ENCODE results near the gene TEKT2. TPM values are rescaled to one million over a fixed set of nuclear protein-coding genes. Genes with fewer than 3 reads are reported as not detected.

The TEKT2 gene
- total RNA-seq, 2 experiments from 2014 or later: 0.16 TPM; not detected in 1

- intact Hi-C loops (cut with DNase I, micrococcal nuclease): loop anchor here in 1 of 2 experiments (10.0 kb wide), 1 partner anchor 195 kb away; the partner anchor contains the start of gene AGO1
- no peaks in the 10 kb centered on the region for H3K36me3 Mint-ChIP-seq (ENCODE audit: low read depth)
- H3K27ac Mint-ChIP-seq: no peak overlapping the region
- DNase-seq (no peak), ATAC-seq (no peak)
- peaks cover 2% of the 10 kb centered on the region for H3K4me1 Mint-ChIP-seq
- no peaks in the 10 kb centered on the region for H3K9me3 Mint-ChIP-seq (ENCODE audit: low read depth)
- H3K27me3 Mint-ChIP-seq: peaks cover 17% of the 10 kb centered on the region
- CTCF ChIA-PET: interaction anchor here (0.7 kb wide), 1 partner anchor 287 kb away, joined by 3 read pairs; no protein-coding TSS in a partner anchor
- POLR2A ChIA-PET: no interaction called here
- H3K4me3 Mint-ChIP-seq: no peak overlapping the region
Observed at GRCh38 chr1:36080236-36080635, 3.7 kb upstream of the TEKT2 start.

- Mint-ChIP-seq H3K27ac (no peak overlapping the region), H3K4me3 (no peak overlapping the region), H3K4me1 (peaks cover 2% of the 10 kb centered on the region), H3K27me3 (peaks cover 19% of the 10 kb centered on the region), H3K9me3 (ENCODE audit: low read depth) (no peaks in the 10 kb centered on the region), H3K36me3 (ENCODE audit: low read depth) (no peaks in the 10 kb centered on the region)
- DNase-seq (no peak), ATAC-seq (no peak)
- intact Hi-C loops (cut with DNase I, micrococcal nuclease): loop anchor here in 1 of 2 experiments (10.0 kb wide), 1 partner anchor 196 kb away; the partner anchor contains the start of gene AGO1
- CTCF ChIA-PET: no interaction called here
- POLR2A ChIA-PET: no interaction called here
Observed at GRCh38 chr1:36080801-36081200, 3.1 kb upstream of the TEKT2 start.

- H3K27me3 Mint-ChIP-seq: peaks cover 25% of the 10 kb centered on the region
- DNase-seq: no peak
- intact Hi-C loops (cut with DNase I, micrococcal nuclease): loop anchor here in 1 of 2 experiments (10.0 kb wide), 1 partner anchor 197 kb away; the partner anchor contains the start of gene AGO1
- no peaks in the 10 kb centered on the region for H3K36me3 Mint-ChIP-seq (ENCODE audit: low read depth)
- H3K4me1 Mint-ChIP-seq: peaks cover 2% of the 10 kb centered on the region
- no peak overlapping the region for H3K27ac Mint-ChIP-seq
- no peak overlapping the region for H3K4me3 Mint-ChIP-seq
- ATAC-seq: no peak
- ChIA-PET CTCF (no interaction called here), POLR2A (no interaction called here)
- H3K9me3 Mint-ChIP-seq (ENCODE audit: low read depth): no peaks in the 10 kb centered on the region
Observed at GRCh38 chr1:36081926-36082485, 1.9 kb upstream of the TEKT2 start.

GRCh38 chr1:36083219-36083618 lies 675 bp upstream of the TEKT2 start:
- ChIA-PET POLR2A (no interaction called here), CTCF (no interaction called here)
- no peaks in the 10 kb centered on the region for H3K36me3 Mint-ChIP-seq (ENCODE audit: low read depth)

GRCh38 chr1:36084497-36085115 lies 712 bp downstream of the TEKT2 start:
- POLR2A ChIA-PET: no interaction called here
- peaks cover 5% of the 10 kb centered on the region for H3K36me3 Mint-ChIP-seq (ENCODE audit: low read depth)
- DNase-seq: no peak

More at GRCh38 chr1:36083219-36083618, 675 bp upstream of the TEKT2 start:
- peaks cover 3% of the 10 kb centered on the region for H3K4me1 Mint-ChIP-seq
- H3K27ac Mint-ChIP-seq: no peak overlapping the region
- H3K27me3 Mint-ChIP-seq: peaks cover 26% of the 10 kb centered on the region
- ATAC-seq (no peak), DNase-seq (no peak)
- no peaks in the 10 kb centered on the region for H3K9me3 Mint-ChIP-seq (ENCODE audit: low read depth)
- no peak overlapping the region for H3K4me3 Mint-ChIP-seq
- intact Hi-C loops (cut with DNase I, micrococcal nuclease): loop anchor here in 1 of 2 experiments (10.0 kb wide), 1 partner anchor 198 kb away; the partner anchor contains the start of gene AGO1

GRCh38 chr1:36085126-36085525 lies 1.2 kb downstream of the TEKT2 start:
- peaks cover 11% of the 10 kb centered on the region for H3K4me1 Mint-ChIP-seq

More at GRCh38 chr1:36084497-36085115, 712 bp downstream of the TEKT2 start:
- Mint-ChIP-seq H3K27me3 (peaks cover 26% of the 10 kb centered on the region), H3K4me1 (peaks cover 6% of the 10 kb centered on the region), H3K9me3 (ENCODE audit: low read depth) (no peaks in the 10 kb centered on the region), H3K27ac (no peak overlapping the region), H3K4me3 (no peak overlapping the region)
- no peak for ATAC-seq
- intact Hi-C loops (cut with DNase I, micrococcal nuclease): loop anchor here in 1 of 2 experiments (10.0 kb wide), 1 partner anchor 200 kb away; the partner anchor contains the start of gene AGO1
- CTCF ChIA-PET: interaction anchor here (0.6 kb wide), 1 partner anchor 451 kb away, joined by 3 read pairs; no protein-coding TSS in a partner anchor

GRCh38 chr1:36085686-36086526 lies 2.0 kb downstream of the TEKT2 start:
- DNase-seq (no peak), ATAC-seq (no peak)
- Mint-ChIP-seq H3K27ac (no peak overlapping the region), H3K4me1 (peaks cover 14% of the 10 kb centered on the region), H3K9me3 (ENCODE audit: low read depth) (no peaks in the 10 kb centered on the region), H3K27me3 (peaks cover 26% of the 10 kb centered on the region), H3K36me3 (ENCODE audit: low read depth) (peaks cover 11% of the 10 kb centered on the region), H3K4me3 (no peak overlapping the region)
- intact Hi-C loops (cut with DNase I, micrococcal nuclease): loop anchor here in 1 of 2 experiments (10.0 kb wide), 1 partner anchor 201 kb away; the partner anchor contains the start of gene AGO1
- POLR2A ChIA-PET: interaction anchor here (0.5 kb wide), 1 partner anchor 1214 kb away, joined by 3 read pairs; no protein-coding TSS in a partner anchor
- CTCF ChIA-PET: interaction anchor here (0.7 to 1.9 kb wide), 8 partner anchors 10 to 153 kb away, joined by 3 to 6 read pairs (median 3); partner anchors contain the start of genes THRAP3 and TRAPPC3

More at GRCh38 chr1:36085126-36085525, 1.2 kb downstream of the TEKT2 start:
- peaks cover 26% of the 10 kb centered on the region for H3K27me3 Mint-ChIP-seq
- no peak for DNase-seq
- ATAC-seq: no peak
- H3K36me3 Mint-ChIP-seq (ENCODE audit: low read depth): peaks cover 10% of the 10 kb centered on the region
- intact Hi-C loops (cut with DNase I, micrococcal nuclease): loop anchor here in 1 of 2 experiments (10.0 kb wide), 1 partner anchor 200 kb away; the partner anchor contains the start of gene AGO1
- H3K9me3 Mint-ChIP-seq (ENCODE audit: low read depth): no peaks in the 10 kb centered on the region
- no peak overlapping the region for H3K27ac Mint-ChIP-seq
- ChIA-PET POLR2A (no interaction called here), CTCF (interaction anchor here (0.6 kb wide), 1 partner anchor 452 kb away, joined by 3 read pairs; no protein-coding TSS in a partner anchor)
- H3K4me3 Mint-ChIP-seq: no peak overlapping the region

- intact Hi-C loops (cut with DNase I, micrococcal nuclease): loop anchor here in 1 of 2 experiments (10.0 kb wide), 1 partner anchor 202 kb away; the partner anchor contains the start of gene AGO1
- Mint-ChIP-seq H3K9me3 (ENCODE audit: low read depth) (no peaks in the 10 kb centered on the region), H3K27ac (peak overlapping the region; percentile 72), H3K36me3 (ENCODE audit: low read depth) (peaks cover 13% of the 10 kb centered on the region), H3K4me1 (peaks cover 16% of the 10 kb centered on the region), H3K4me3 (peak overlapping the region; percentile 26), H3K27me3 (peaks cover 26% of the 10 kb centered on the region)
- no peak for ATAC-seq
- no peak for DNase-seq
- ChIA-PET POLR2A (no interaction called here), CTCF (interaction anchor here (0.7 to 1.9 kb wide), 8 partner anchors 10 to 290 kb away, joined by 3 to 6 read pairs (median 3); partner anchors contain the start of genes THRAP3 and TRAPPC3)
Observed at GRCh38 chr1:36086529-36087232, 2.8 kb downstream of the TEKT2 start.

- ATAC-seq: no peak
- Mint-ChIP-seq H3K27ac (peak overlapping the region; percentile 72), H3K9me3 (ENCODE audit: low read depth) (no peaks in the 10 kb centered on the region), H3K4me3 (peak overlapping the region; percentile 26), H3K36me3 (ENCODE audit: low read depth) (peaks cover 18% of the 10 kb centered on the region), H3K27me3 (peaks cover 19% of the 10 kb centered on the region), H3K4me1 (peaks cover 19% of the 10 kb centered on the region)
- CTCF ChIA-PET: interaction anchor here (0.6 to 1.9 kb wide), 6 partner anchors 9 to 290 kb away, joined by 3 to 6 read pairs (median 3); partner anchors contain the start of gene TRAPPC3
- intact Hi-C loops (cut with DNase I, micrococcal nuclease): loop anchor here (1.0 to 10.0 kb wide), 6 partner anchors 62 to 299 kb away; partner anchors contain the start of genes AGO1 (in 2 of the 2), AGO3 (in 2 of the 2), TRAPPC3 (in 2 of the 2) and THRAP3 (in 1 of the 2)
- POLR2A ChIA-PET: no interaction called here
- DNase-seq: no peak
Observed at GRCh38 chr1:36087233-36088123, 3.6 kb downstream of the TEKT2 start.

GRCh38 chr1:36088265-36088576 lies 4.3 kb downstream of the TEKT2 start:
- DNase-seq (no peak), ATAC-seq (peak; percentile 21)
- peaks cover 19% of the 10 kb centered on the region for H3K4me1 Mint-ChIP-seq
- peaks cover 16% of the 10 kb centered on the region for H3K27me3 Mint-ChIP-seq
- no peaks in the 10 kb centered on the region for H3K9me3 Mint-ChIP-seq (ENCODE audit: low read depth)
- H3K27ac Mint-ChIP-seq: no peak overlapping the region
- peaks cover 21% of the 10 kb centered on the region for H3K36me3 Mint-ChIP-seq (ENCODE audit: low read depth)
- CTCF ChIA-PET: no interaction called here
- peak overlapping the region; percentile 88 for H3K4me3 Mint-ChIP-seq
- POLR2A ChIA-PET: no interaction called here
- intact Hi-C loops (cut with DNase I, micrococcal nuclease): loop anchor here (1.0 to 10.0 kb wide), 6 partner anchors 61 to 298 kb away; partner anchors contain the start of genes AGO1 (in 2 of the 2), AGO3 (in 2 of the 2), TRAPPC3 (in 2 of the 2) and THRAP3 (in 1 of the 2)

All from activated CD4-positive, alpha-beta T cell treated with anti-CD3 and anti-CD28 coated beads for 36 hours (primary cell).